GM23338 (cell line): Measurements from ENCODE around the gene PCDHA5. TPM values are rescaled to one million over a fixed set of nuclear protein-coding genes. Genes with fewer than 3 reads are reported as not detected.

Experiments used
- ATAC-seq: fragments of 200-7000 bp; cut with Tn5 transposase; 3 replicates; pipeline ENCODE4 v1.9.1; 2020
- DNase-seq: peaks from one replicate; pipeline ENCODE4 v3.0.0-alpha.2; 2015; ENCODE audit warnings: low spot score
- H2AFZ ChIP-seq: fragments of 200-600 bp; sonication (generic); 2 replicates; pipeline ENCODE4 v1.8.0; 2016; ENCODE audit warnings: antibody characterized with exemption, mild to moderate bottlenecking, moderate library complexity
- H3F3A ChIP-seq: fragments of 200-600 bp; sonication (generic); replicated peaks from 2 replicates; pipeline ENCODE4 v1.8.0; 2017; ENCODE audit warnings: antibody characterized with exemption, mixed run types, low read depth
- H3K27ac ChIP-seq: fragments of 200-600 bp; sonication (generic); 2 replicates; pipeline ENCODE4 v1.6.1; 2016; ENCODE audit warnings: low read depth
- H3K27me3 ChIP-seq: fragments of 200-600 bp; sonication (generic); 2 replicates; pipeline ENCODE4 v1.8.0; 2016; ENCODE audit warnings: mild to moderate bottlenecking, mixed run types, moderate library complexity; ENCODE audit not compliant: insufficient read depth
- H3K36me3 ChIP-seq: fragments of 200-600 bp; sonication (generic); 2 replicates; pipeline ENCODE4 v1.8.0; 2016; ENCODE audit warnings: mild to moderate bottlenecking; ENCODE audit not compliant: insufficient read depth
- H3K4me1 ChIP-seq: fragments of 200-600 bp; sonication (generic); 2 replicates; pipeline ENCODE4 v1.8.0; 2016; ENCODE audit warnings: mild to moderate bottlenecking, moderate library complexity; ENCODE audit not compliant: insufficient read depth
- H3K4me2 ChIP-seq: fragments of 200-600 bp; sonication (generic); 2 replicates; pipeline ENCODE4 v1.7.1; 2017; ENCODE audit warnings: mixed run types
- H3K4me3 ChIP-seq: fragments of 200-600 bp; sonication (generic); 2 replicates; pipeline ENCODE4 v1.6.1; 2016; ENCODE audit warnings: mixed run types
- H3K79me2 ChIP-seq: fragments of 200-600 bp; sonication (generic); replicated peaks from 2 replicates; pipeline ENCODE4 v1.8.0; 2017; ENCODE audit warnings: mild to moderate bottlenecking; ENCODE audit not compliant: insufficient read depth
- H3K9me2 ChIP-seq: fragments of 200-600 bp; sonication (generic); 2 replicates; pipeline ENCODE4 v1.8.0; 2017; ENCODE audit not compliant: insufficient read depth
- H4K20me1 ChIP-seq: fragments of 200-600 bp; sonication (generic); replicated peaks from 2 replicates; pipeline ENCODE4 v1.8.0; 2017; ENCODE audit warnings: mild to moderate bottlenecking; ENCODE audit not compliant: insufficient read depth
- H3K27ac Mint-ChIP-seq: 2 replicates; pipeline ENCODE4 v1.8.0; 2020; ENCODE audit warnings: inconsistent platforms, mild to moderate bottlenecking, moderate library complexity, mixed read lengths
- H3K27me3 Mint-ChIP-seq: 3 replicates; pipeline ENCODE4 v1.8.0; 2022; ENCODE audit warnings: low read depth, mild to moderate bottlenecking, moderate library complexity, mixed read lengths, inconsistent platforms; ENCODE audit not compliant: insufficient read depth, poor library complexity
- H3K36me3 Mint-ChIP-seq: 3 replicates; pipeline ENCODE4 v1.8.0; 2021; ENCODE audit warnings: low read depth, mild to moderate bottlenecking, inconsistent platforms, moderate library complexity, mixed read lengths
- H3K4me1 Mint-ChIP-seq: 3 replicates; pipeline ENCODE4 v1.8.0; 2020; ENCODE audit warnings: mild to moderate bottlenecking, inconsistent platforms, mixed read lengths
- H3K4me3 Mint-ChIP-seq: 3 replicates; pipeline ENCODE4 v1.8.0; 2021; ENCODE audit warnings: moderate library complexity, mild to moderate bottlenecking, inconsistent platforms, mixed read lengths
- H3K9me3 Mint-ChIP-seq: 3 replicates; pipeline ENCODE4 v1.8.0; 2020; ENCODE audit warnings: moderate library complexity, mild to moderate bottlenecking, inconsistent platforms, mixed read lengths
- CREB1 ChIP-seq: fragments of 250-450 bp; sonication (Bioruptor Pico); IDR thresholded peaks from 2 replicates; pipeline ENCODE4 v1.5.0; 2020; ENCODE audit warnings: low read depth, mild to moderate bottlenecking, moderate library complexity
- CTCF ChIP-seq, 2 experiments: fragments of 200-600 bp in 1 of 2; sonication (generic) in 1 of 2; conservative IDR thresholded peaks; 2 replicates each; pipeline versions ENCODE4 v1.5.1 to v1.6.1; 2016 to 2017; ENCODE audit warnings: antibody characterized with exemption in 2 of 2, low read depth in 2 of 2, mild to moderate bottlenecking in 2 of 2, moderate library complexity in 1 of 2
- ETS1 ChIP-seq: IDR thresholded peaks from 2 replicates; pipeline ENCODE4 v1.6.1; 2016; ENCODE audit warnings: antibody characterized with exemption
- EZH2 ChIP-seq: fragments of 200-600 bp; sonication (generic); IDR thresholded peaks from one replicate; pipeline ENCODE4 v1.8.0; 2017; ENCODE audit warnings: antibody characterized with exemption, mild to moderate bottlenecking, low read depth; ENCODE audit not compliant: unreplicated experiment
- EZH2phosphoT487 ChIP-seq: fragments of 200-600 bp; sonication (generic); IDR thresholded peaks from one replicate; pipeline ENCODE4 v1.8.1; 2018; ENCODE audit warnings: antibody characterized with exemption; ENCODE audit not compliant: unreplicated experiment
- NANOG ChIP-seq: IDR thresholded peaks from 2 replicates; pipeline ENCODE4 v1.6.1; 2016; ENCODE audit warnings: antibody characterized with exemption, borderline replicate concordance
- polyA plus RNA-seq: library from polyadenylated mRNA; unstranded; fragments of >200 nt; fragmentation: Nextera tagmentation; extraction: Ambion mirVana; gene quantifications from 2 replicates; pipeline ENCODE4 v1.2.1, GENCODE V29; 2016
- total RNA-seq: library from RNA; depleted of rRNA; stranded (reverse); fragments of >200 nt; shearing (Covaris generic); gene quantifications from 2 replicates; pipeline ENCODE4 v1.2.3, GENCODE V29; 2014
- TF ChIP-seq, protein P1 (sequence below): fragments of 250-450 bp; sonication (Bioruptor Pico); IDR thresholded peaks from 2 replicates; pipeline ENCODE4 v1.5.0; 2020; ENCODE audit warnings: mild to moderate bottlenecking, moderate library complexity
- TF ChIP-seq, protein P2 (sequence below): IDR thresholded peaks from one replicate; pipeline ENCODE4 v1.6.1; 2018; ENCODE audit warnings: antibody characterized with exemption; ENCODE audit not compliant: unreplicated experiment

PCDHA5 gene
- total and polyA plus RNA-seq, 2 experiments from 2014 or later: 0.86 to 3.1 TPM

DNA sequence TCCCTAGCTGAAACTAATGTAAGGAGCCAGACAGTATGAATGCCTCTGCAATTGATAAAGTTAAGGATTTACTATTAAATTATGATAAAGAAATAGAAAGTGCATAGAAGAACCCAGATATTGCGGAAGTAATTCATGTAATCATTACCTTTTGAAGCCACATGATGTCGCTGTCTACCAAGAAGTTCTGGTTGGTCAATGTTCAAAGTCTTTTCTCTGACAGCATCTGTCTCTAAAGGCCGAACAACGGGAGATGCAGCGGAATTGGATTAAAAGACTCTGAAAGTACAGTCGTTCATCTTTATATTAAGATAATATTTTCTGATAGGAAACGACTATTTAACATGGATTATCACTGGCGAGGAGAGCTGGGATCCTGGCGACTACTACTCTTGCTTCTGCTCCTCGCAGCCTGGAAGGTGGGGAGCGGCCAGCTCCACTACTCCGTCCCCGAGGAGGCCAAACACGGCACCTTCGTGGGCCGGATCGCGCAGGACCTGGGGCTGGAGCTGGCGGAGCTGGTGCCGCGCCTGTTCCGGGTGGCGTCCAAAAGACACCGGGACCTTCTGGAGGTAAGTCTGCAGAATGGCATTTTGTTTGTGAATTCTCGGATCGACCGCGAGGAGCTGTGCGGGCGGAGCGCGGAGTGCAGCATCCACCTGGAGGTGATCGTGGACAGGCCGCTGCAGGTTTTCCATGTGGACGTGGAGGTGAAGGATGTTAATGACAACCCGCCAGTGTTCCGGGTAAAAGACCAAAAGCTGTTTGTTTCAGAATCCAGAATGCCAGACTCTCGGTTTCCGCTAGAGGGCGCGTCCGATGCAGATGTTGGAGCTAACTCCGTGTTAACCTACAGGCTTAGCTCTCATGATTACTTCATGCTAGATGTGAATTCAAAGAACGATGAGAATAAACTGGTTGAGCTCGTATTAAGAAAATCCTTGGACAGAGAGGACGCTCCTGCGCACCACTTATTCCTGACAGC is 19.9 kb downstream of the PCDHA5 start, which contains the start of gene PCDHA8:
PCDHA8 (plus strand) TSS at position 210 of the 985 bp plus-strand sequence; CDS start at position 345, 135 bp downstream.
- DNase-seq: peak; percentile 88

More for the DNA sequence above, 19.9 kb downstream of the PCDHA5 start, which contains the start of gene PCDHA8:
- H3K27me3 ChIP-seq: no peaks in the 10 kb centered on the region
- H3F3A ChIP-seq: no peaks in the 10 kb centered on the region
- peaks cover 4% of the 10 kb centered on the region; the same call in 1 of the 3 replicates for H3K9me3 Mint-ChIP-seq
- ATAC-seq: peak; percentile 75
- TF ChIP-seq ETS1: no peak
- TF ChIP-seq EZH2: no peak
- TF ChIP-seq CTCF (conservative IDR thresholded peaks at IDR 0.05; ENCODE audit: low read depth in 2 of 2): peak; percentile 75 to 83
- TF ChIP-seq CREB1 (CRISPR knock-in tag): no peak
- no peak for TF ChIP-seq NANOG
- TF ChIP-seq, protein P1, sequence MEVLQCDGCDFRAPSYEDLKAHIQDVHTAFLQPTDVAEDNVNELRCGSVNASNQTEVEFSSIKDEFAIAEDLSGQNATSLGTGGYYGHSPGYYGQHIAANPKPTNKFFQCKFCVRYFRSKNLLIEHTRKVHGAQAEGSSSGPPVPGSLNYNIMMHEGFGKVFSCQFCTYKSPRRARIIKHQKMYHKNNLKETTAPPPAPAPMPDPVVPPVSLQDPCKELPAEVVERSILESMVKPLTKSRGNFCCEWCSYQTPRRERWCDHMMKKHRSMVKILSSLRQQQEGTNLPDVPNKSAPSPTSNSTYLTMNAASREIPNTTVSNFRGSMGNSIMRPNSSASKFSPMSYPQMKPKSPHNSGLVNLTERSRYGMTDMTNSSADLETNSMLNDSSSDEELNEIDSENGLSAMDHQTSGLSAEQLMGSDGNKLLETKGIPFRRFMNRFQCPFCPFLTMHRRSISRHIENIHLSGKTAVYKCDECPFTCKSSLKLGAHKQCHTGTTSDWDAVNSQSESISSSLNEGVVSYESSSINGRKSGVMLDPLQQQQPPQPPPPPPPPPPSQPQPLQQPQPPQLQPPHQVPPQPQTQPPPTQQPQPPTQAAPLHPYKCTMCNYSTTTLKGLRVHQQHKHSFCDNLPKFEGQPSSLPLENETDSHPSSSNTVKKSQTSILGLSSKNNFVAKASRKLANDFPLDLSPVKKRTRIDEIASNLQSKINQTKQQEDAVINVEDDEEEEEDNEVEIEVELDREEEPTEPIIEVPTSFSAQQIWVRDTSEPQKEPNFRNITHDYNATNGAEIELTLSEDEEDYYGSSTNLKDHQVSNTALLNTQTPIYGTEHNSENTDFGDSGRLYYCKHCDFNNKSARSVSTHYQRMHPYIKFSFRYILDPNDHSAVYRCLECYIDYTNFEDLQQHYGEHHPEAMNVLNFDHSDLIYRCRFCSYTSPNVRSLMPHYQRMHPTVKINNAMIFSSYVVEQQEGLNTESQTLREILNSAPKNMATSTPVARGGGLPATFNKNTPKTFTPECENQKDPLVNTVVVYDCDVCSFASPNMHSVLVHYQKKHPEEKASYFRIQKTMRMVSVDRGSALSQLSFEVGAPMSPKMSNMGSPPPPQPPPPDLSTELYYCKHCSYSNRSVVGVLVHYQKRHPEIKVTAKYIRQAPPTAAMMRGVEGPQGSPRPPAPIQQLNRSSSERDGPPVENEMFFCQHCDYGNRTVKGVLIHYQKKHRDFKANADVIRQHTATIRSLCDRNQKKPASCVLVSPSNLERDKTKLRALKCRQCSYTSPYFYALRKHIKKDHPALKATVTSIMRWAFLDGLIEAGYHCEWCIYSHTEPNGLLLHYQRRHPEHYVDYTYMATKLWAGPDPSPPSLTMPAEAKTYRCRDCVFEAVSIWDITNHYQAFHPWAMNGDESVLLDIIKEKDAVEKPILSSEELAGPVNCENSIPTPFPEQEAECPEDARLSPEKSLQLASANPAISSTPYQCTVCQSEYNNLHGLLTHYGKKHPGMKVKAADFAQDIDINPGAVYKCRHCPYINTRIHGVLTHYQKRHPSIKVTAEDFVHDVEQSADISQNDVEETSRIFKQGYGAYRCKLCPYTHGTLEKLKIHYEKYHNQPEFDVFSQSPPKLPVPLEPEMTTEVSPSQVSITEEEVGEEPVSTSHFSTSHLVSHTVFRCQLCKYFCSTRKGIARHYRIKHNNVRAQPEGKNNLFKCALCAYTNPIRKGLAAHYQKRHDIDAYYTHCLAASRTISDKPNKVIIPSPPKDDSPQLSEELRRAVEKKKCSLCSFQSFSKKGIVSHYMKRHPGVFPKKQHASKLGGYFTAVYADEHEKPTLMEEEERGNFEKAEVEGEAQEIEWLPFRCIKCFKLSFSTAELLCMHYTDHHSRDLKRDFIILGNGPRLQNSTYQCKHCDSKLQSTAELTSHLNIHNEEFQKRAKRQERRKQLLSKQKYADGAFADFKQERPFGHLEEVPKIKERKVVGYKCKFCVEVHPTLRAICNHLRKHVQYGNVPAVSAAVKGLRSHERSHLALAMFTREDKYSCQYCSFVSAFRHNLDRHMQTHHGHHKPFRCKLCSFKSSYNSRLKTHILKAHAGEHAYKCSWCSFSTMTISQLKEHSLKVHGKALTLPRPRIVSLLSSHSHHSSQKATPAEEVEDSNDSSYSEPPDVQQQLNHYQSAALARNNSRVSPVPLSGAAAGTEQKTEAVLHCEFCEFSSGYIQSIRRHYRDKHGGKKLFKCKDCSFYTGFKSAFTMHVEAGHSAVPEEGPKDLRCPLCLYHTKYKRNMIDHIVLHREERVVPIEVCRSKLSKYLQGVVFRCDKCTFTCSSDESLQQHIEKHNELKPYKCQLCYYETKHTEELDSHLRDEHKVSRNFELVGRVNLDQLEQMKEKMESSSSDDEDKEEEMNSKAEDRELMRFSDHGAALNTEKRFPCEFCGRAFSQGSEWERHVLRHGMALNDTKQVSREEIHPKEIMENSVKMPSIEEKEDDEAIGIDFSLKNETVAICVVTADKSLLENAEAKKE: no peak
- TF ChIP-seq, protein P2, sequence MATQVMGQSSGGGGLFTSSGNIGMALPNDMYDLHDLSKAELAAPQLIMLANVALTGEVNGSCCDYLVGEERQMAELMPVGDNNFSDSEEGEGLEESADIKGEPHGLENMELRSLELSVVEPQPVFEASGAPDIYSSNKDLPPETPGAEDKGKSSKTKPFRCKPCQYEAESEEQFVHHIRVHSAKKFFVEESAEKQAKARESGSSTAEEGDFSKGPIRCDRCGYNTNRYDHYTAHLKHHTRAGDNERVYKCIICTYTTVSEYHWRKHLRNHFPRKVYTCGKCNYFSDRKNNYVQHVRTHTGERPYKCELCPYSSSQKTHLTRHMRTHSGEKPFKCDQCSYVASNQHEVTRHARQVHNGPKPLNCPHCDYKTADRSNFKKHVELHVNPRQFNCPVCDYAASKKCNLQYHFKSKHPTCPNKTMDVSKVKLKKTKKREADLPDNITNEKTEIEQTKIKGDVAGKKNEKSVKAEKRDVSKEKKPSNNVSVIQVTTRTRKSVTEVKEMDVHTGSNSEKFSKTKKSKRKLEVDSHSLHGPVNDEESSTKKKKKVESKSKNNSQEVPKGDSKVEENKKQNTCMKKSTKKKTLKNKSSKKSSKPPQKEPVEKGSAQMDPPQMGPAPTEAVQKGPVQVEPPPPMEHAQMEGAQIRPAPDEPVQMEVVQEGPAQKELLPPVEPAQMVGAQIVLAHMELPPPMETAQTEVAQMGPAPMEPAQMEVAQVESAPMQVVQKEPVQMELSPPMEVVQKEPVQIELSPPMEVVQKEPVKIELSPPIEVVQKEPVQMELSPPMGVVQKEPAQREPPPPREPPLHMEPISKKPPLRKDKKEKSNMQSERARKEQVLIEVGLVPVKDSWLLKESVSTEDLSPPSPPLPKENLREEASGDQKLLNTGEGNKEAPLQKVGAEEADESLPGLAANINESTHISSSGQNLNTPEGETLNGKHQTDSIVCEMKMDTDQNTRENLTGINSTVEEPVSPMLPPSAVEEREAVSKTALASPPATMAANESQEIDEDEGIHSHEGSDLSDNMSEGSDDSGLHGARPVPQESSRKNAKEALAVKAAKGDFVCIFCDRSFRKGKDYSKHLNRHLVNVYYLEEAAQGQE: no peak
- no peak for TF ChIP-seq EZH2phosphoT487
- H3K4me1 Mint-ChIP-seq: no peaks in the 10 kb centered on the region; the same call in 2 of the 3 replicates
- no peak within 1 kb of the TSS for H3K27ac ChIP-seq
- no peaks in the 10 kb centered on the region for H3K4me1 ChIP-seq
- H3K4me2 ChIP-seq: no peak within 1 kb of the TSS
- no peak within 1 kb of the TSS for H3K4me3 ChIP-seq
- H4K20me1 ChIP-seq: no peaks in the 10 kb centered on the region; the same call in 1 of the 2 replicates
- H3K27ac Mint-ChIP-seq: no peak within 1 kb of the TSS
- no peaks in the 10 kb centered on the region for H3K79me2 ChIP-seq
- H3K4me3 Mint-ChIP-seq: peak within 1 kb of the TSS; percentile 34; the same call in 1 of the 3 replicates
- H3K36me3 ChIP-seq: peaks cover 4% of the 10 kb centered on the region; the same call in 1 of the 2 replicates
- peaks cover 11% of the 10 kb centered on the region for H3K36me3 Mint-ChIP-seq
- no peaks in the 10 kb centered on the region for H3K9me2 ChIP-seq
- no peak within 1 kb of the TSS for H2AFZ ChIP-seq
- no peaks in the 10 kb centered on the region for H3K27me3 Mint-ChIP-seq
